Stimulated activated CD4-positive, alpha-beta T cell treated with anti-CD3 and anti-CD28 coated beads, Interleukin-15, amount 100 ng/mL, for 1 hour (primary cell): Measurements from ENCODE around the gene RTN4.
A peak's percentile ranks its signal among the peaks of the same experiment; 100 is the strongest.
"Not testable (repeated sequence)": the region's sequence is repeated elsewhere in the genome, so short reads cannot be mapped to it uniquely, and the experiment has no call there.

Experiments
- DNase-seq, 2 donors: peaks; one replicate each; pipeline ENCODE4 v3.0.0-alpha.2; 2020; ENCODE audit warnings: low read depth in 1 of 2, low spot score in 1 of 2

Gene RTN4

GRCh38 chr2:55011831-55012671 lies 38.2 kb downstream of the RTN4 start:
- DNase-seq = no peak

- DNase-seq = no peak
These were observed 39.3 kb downstream of the RTN4 start for GRCh38 chr2:55010915-55011314.

GRCh38 chr2:55010149-55010591 lies 40.1 kb downstream of the RTN4 start:
- peak in 1 of 2 donors; percentile 9 for DNase-seq

GRCh38 chr2:55009277-55010060 lies 40.8 kb downstream of the RTN4 start:
- no peak for DNase-seq

- no peak for DNase-seq
These were observed 43.9 kb downstream of the RTN4 start for GRCh38 chr2:55006306-55006705.

GRCh38 chr2:55003706-55004639 lies 46.3 kb downstream of the RTN4 start:
- no peak for DNase-seq

GRCh38 chr2:55001716-55002115 lies 48.5 kb downstream of the RTN4 start:
- no peak for DNase-seq

GRCh38 chr2:55000341-55000740 lies 49.9 kb downstream of the RTN4 start:
- DNase-seq = no peak

- no peak for DNase-seq
These were observed 51.1 kb downstream of the RTN4 start for GRCh38 chr2:54999182-54999581.

- no peak for DNase-seq
These were observed 52.4 kb downstream of the RTN4 start for GRCh38 chr2:54997826-54998225.

- no peak for DNase-seq
These were observed 54.7 kb downstream of the RTN4 start for GRCh38 chr2:54995553-54995952.

GRCh38 chr2:54990694-54991093 lies 59.6 kb downstream of the RTN4 start:
- not testable (repeated sequence) for DNase-seq

- no peak for DNase-seq
These were observed 61.6 kb downstream of the RTN4 start for GRCh38 chr2:54988612-54989011.

GRCh38 chr2:54986264-54986663 lies 64.0 kb downstream of the RTN4 start:
- DNase-seq = no peak

GRCh38 chr2:54984476-54984875 lies 65.8 kb downstream of the RTN4 start:
- no peak for DNase-seq

GRCh38 chr2:54983345-54984220 lies 66.7 kb downstream of the RTN4 start:
- no peak for DNase-seq

- DNase-seq = no peak
These were observed 68.9 kb downstream of the RTN4 start for GRCh38 chr2:54981385-54981784.

- DNase-seq = no peak
These were observed 70.8 kb downstream of the RTN4 start for GRCh38 chr2:54979321-54980044.

- DNase-seq = no peak
These were observed 73.1 kb downstream of the RTN4 start for GRCh38 chr2:54977149-54977548.
